Measurements from ENCODE around the gene NUMBL.
"Not testable (repeated sequence)": the region's sequence is repeated elsewhere in the genome, so short reads cannot be mapped to it uniquely, and the experiment has no call there.

The NUMBL gene

GRCh38 chr19:40626918-40627317 lies 63.5 kb downstream of the NUMBL start:
- H3K27ac ChIP-seq: peak overlapping the region; percentile 48
- ChIA-PET CTCF (no interaction called here), POLR2A (ENCODE audit: low non-redundant PET) (no interaction called here)
- no peak for TF ChIP-seq CTCF (conservative IDR thresholded peaks at IDR 0.05; ENCODE audit: low read depth)
- no peak for DNase-seq (ENCODE audit: low spot score)

GRCh38 chr19:40625406-40626120 lies 64.9 kb downstream of the NUMBL start:
- peak overlapping the region; percentile 48 for H3K27ac ChIP-seq
- CTCF ChIA-PET: interaction anchor here (0.7 to 1.4 kb wide), 2 partner anchors 8 to 1810 kb away, joined by 3 to 5 read pairs; no protein-coding TSS in a partner anchor
- no peak for DNase-seq (ENCODE audit: low spot score)
- TF ChIP-seq CTCF (conservative IDR thresholded peaks at IDR 0.05; ENCODE audit: low read depth): no peak
- POLR2A ChIA-PET (ENCODE audit: low non-redundant PET): no interaction called here

GRCh38 chr19:40624369-40625153 lies 65.9 kb downstream of the NUMBL start:
- CTCF ChIA-PET: interaction anchor here (0.7 to 1.4 kb wide), 3 partner anchors 9 to 1811 kb away, joined by 3 to 5 read pairs (median 3); no protein-coding TSS in a partner anchor
- H3K27ac ChIP-seq: peak overlapping the region; percentile 47
- POLR2A ChIA-PET (ENCODE audit: low non-redundant PET); DNase-seq (ENCODE audit: low spot score): not testable (repeated sequence)

- POLR2A ChIA-PET (ENCODE audit: low non-redundant PET): no interaction called here
- peak overlapping the region; percentile 47 for H3K27ac ChIP-seq
- DNase-seq (ENCODE audit: low spot score): peak; percentile 80
- no peak for TF ChIP-seq CTCF (conservative IDR thresholded peaks at IDR 0.05; ENCODE audit: low read depth)
- CTCF ChIA-PET: interaction anchor here (0.8 to 1.4 kb wide), 3 partner anchors 10 to 11 kb away, joined by 3 to 5 read pairs (median 3); no protein-coding TSS in a partner anchor
Measured at GRCh38 chr19:40623403-40624251, 66.8 kb downstream of the NUMBL start.

- no peak for DNase-seq (ENCODE audit: low spot score)
- no peak for TF ChIP-seq CTCF (conservative IDR thresholded peaks at IDR 0.05; ENCODE audit: low read depth)
- H3K27ac ChIP-seq: peak overlapping the region; percentile 47
- POLR2A ChIA-PET (ENCODE audit: low non-redundant PET): no interaction called here
- CTCF ChIA-PET: interaction anchor here (0.8 kb wide), 1 partner anchor 12 kb away, joined by 5 read pairs; no protein-coding TSS in a partner anchor
Measured at GRCh38 chr19:40622773-40623075, 67.7 kb downstream of the NUMBL start.

- CTCF ChIA-PET: interaction anchor here (0.8 to 1.9 kb wide), 3 partner anchors 12 to 13 kb away, joined by 3 to 5 read pairs (median 5); no protein-coding TSS in a partner anchor
- TF ChIP-seq CTCF (conservative IDR thresholded peaks at IDR 0.05; ENCODE audit: low read depth): no peak
- DNase-seq (ENCODE audit: low spot score): no peak
- POLR2A ChIA-PET (ENCODE audit: low non-redundant PET): no interaction called here
- peak overlapping the region; percentile 47 for H3K27ac ChIP-seq
Measured at GRCh38 chr19:40621966-40622772, 68.3 kb downstream of the NUMBL start.
